Measurements from ENCODE around the gene ALG12. TPM values are rescaled to one million over a fixed set of nuclear protein-coding genes. Genes with fewer than 3 reads are reported as not detected.

Gene ALG12
- 9.9 TPM for total RNA-seq

GRCh38 chr22:49917974-49918910 is at the start of gene ALG12, which contains the start of gene CRELD2:
Gene ALG12, minus strand, starts transcription at chr22:49918438. Its CDS starts 4,673 bp downstream, at chr22:49913765.
Gene CRELD2, plus strand, starts transcription at chr22:49918634. Its CDS starts 136 bp downstream, at chr22:49918770.
- H3K4me3 ChIP-seq (ENCODE audit: low read length in 3 of 3), result peak within 1 kb of the TSS; percentile 67 to 83 (median 83)
- no peaks in the 10 kb centered on the region for H3K27me3 ChIP-seq (ENCODE audit: control insufficient read depth in 3 of 3, insufficient read depth in 3 of 3, low read length in 3 of 3)
- H3K36me3 ChIP-seq (ENCODE audit: control insufficient read depth in 3 of 3, insufficient read depth in 3 of 3, low read length in 3 of 3), result peaks cover 18 to 26% (median 22%) of the 10 kb centered on the region in 3 donors
- peaks cover 10 to 18% (median 11%) of the 10 kb centered on the region in 3 donors for H3K4me1 ChIP-seq (ENCODE audit: control insufficient read depth in 3 of 3, insufficient read depth in 3 of 3, low read length in 3 of 3)
- H3K27ac ChIP-seq (ENCODE audit: low read depth, low read length), result peak within 1 kb of the TSS; percentile 92
- H3K9ac ChIP-seq (ENCODE audit: low read depth in 1 of 3, low read length in 3 of 3), result peak within 1 kb of the TSS; percentile 82 to 96 (median 94)
- no peaks in the 10 kb centered on the region for H3K9me3 ChIP-seq (ENCODE audit: control insufficient read depth in 3 of 3, low read length in 3 of 3)

- Histone ChIP-seq H3K9ac (ENCODE audit: low read depth in 1 of 3, low read length in 3 of 3) (peak overlapping the region; percentile 79 to 85 (median 82)), H3K27ac (ENCODE audit: low read depth, low read length) (peak overlapping the region; percentile 90), H3K4me3 (ENCODE audit: low read length in 3 of 3) (peak overlapping the region; percentile 43 to 76 (median 57)), H3K27me3 (ENCODE audit: control insufficient read depth in 3 of 3, insufficient read depth in 3 of 3, low read length in 3 of 3) (no peaks in the 10 kb centered on the region), H3K36me3 (ENCODE audit: control insufficient read depth in 3 of 3, insufficient read depth in 3 of 3, low read length in 3 of 3) (peaks cover 12 to 18% (median 14%) of the 10 kb centered on the region in 3 donors), H3K4me1 (ENCODE audit: control insufficient read depth in 3 of 3, insufficient read depth in 3 of 3, low read length in 3 of 3) (peaks cover 63 to 87% (median 84%) of the 10 kb centered on the region in 3 donors), H3K9me3 (ENCODE audit: control insufficient read depth in 3 of 3, low read length in 3 of 3) (no peaks in the 10 kb centered on the region)
These were observed 49.5 kb upstream of the ALG12 start for GRCh38 chr22:49967706-49968208.

- Histone ChIP-seq H3K27me3 (ENCODE audit: control insufficient read depth in 3 of 3, insufficient read depth in 3 of 3, low read length in 3 of 3) (no peaks in the 10 kb centered on the region), H3K9me3 (ENCODE audit: control insufficient read depth in 3 of 3, low read length in 3 of 3) (no peaks in the 10 kb centered on the region), H3K9ac (ENCODE audit: low read depth in 1 of 3, low read length in 3 of 3) (peak overlapping the region; percentile 79 to 85 (median 82)), H3K27ac (ENCODE audit: low read depth, low read length) (peak overlapping the region; percentile 90), H3K36me3 (ENCODE audit: control insufficient read depth in 3 of 3, insufficient read depth in 3 of 3, low read length in 3 of 3) (peaks cover 15 to 20% (median 16%) of the 10 kb centered on the region in 3 donors), H3K4me1 (ENCODE audit: control insufficient read depth in 3 of 3, insufficient read depth in 3 of 3, low read length in 3 of 3) (peaks cover 65 to 88% (median 87%) of the 10 kb centered on the region in 3 donors), H3K4me3 (ENCODE audit: low read length in 3 of 3) (peak overlapping the region; percentile 43 to 76 (median 57))
These were observed 48.8 kb upstream of the ALG12 start for GRCh38 chr22:49966774-49967705.

GRCh38 chr22:49966041-49966773 is 48.0 kb upstream of the ALG12 start:
- Histone ChIP-seq H3K9me3 (ENCODE audit: control insufficient read depth in 3 of 3, low read length in 3 of 3) (no peaks in the 10 kb centered on the region), H3K4me1 (ENCODE audit: control insufficient read depth in 3 of 3, insufficient read depth in 3 of 3, low read length in 3 of 3) (peaks cover 65 to 88% (median 80%) of the 10 kb centered on the region in 3 donors), H3K9ac (ENCODE audit: low read depth in 1 of 3, low read length in 3 of 3) (peak overlapping the region; percentile 79 to 85 (median 82)), H3K36me3 (ENCODE audit: control insufficient read depth in 3 of 3, insufficient read depth in 3 of 3, low read length in 3 of 3) (peaks cover 16 to 22% (median 20%) of the 10 kb centered on the region in 3 donors), H3K4me3 (ENCODE audit: low read length in 3 of 3) (peak overlapping the region in 2 of 3 donors; percentile 29 to 57), H3K27me3 (ENCODE audit: control insufficient read depth in 3 of 3, insufficient read depth in 3 of 3, low read length in 3 of 3) (no peaks in the 10 kb centered on the region), H3K27ac (ENCODE audit: low read depth, low read length) (peak overlapping the region; percentile 90)

- H3K27me3 ChIP-seq (ENCODE audit: control insufficient read depth in 3 of 3, insufficient read depth in 3 of 3, low read length in 3 of 3), result no peaks in the 10 kb centered on the region
- peak overlapping the region; percentile 90 for H3K27ac ChIP-seq (ENCODE audit: low read depth, low read length)
- peak overlapping the region in 1 of 3 donors; percentile 24 for H3K4me3 ChIP-seq (ENCODE audit: low read length in 3 of 3)
- peak overlapping the region in 2 of 3 donors; percentile 32 to 94 for H3K9ac ChIP-seq (ENCODE audit: low read depth in 1 of 3, low read length in 3 of 3)
- H3K9me3 ChIP-seq (ENCODE audit: control insufficient read depth in 3 of 3, low read length in 3 of 3), result no peaks in the 10 kb centered on the region
- H3K4me1 ChIP-seq (ENCODE audit: control insufficient read depth in 3 of 3, insufficient read depth in 3 of 3, low read length in 3 of 3), result peaks cover 56 to 81% (median 73%) of the 10 kb centered on the region in 3 donors
- peaks cover 16 to 22% (median 20%) of the 10 kb centered on the region in 3 donors for H3K36me3 ChIP-seq (ENCODE audit: control insufficient read depth in 3 of 3, insufficient read depth in 3 of 3, low read length in 3 of 3)
These were observed 47.1 kb upstream of the ALG12 start for GRCh38 chr22:49965091-49966040.

- Histone ChIP-seq H3K4me1 (ENCODE audit: control insufficient read depth in 3 of 3, insufficient read depth in 3 of 3, low read length in 3 of 3) (peaks cover 60 to 81% (median 74%) of the 10 kb centered on the region in 3 donors), H3K9ac (ENCODE audit: low read depth in 1 of 3, low read length in 3 of 3) (peak overlapping the region; percentile 57 to 94 (median 88)), H3K4me3 (ENCODE audit: low read length in 3 of 3) (peak overlapping the region; percentile 61 to 86 (median 78))
These were observed 46.2 kb upstream of the ALG12 start for GRCh38 chr22:49964136-49965090.

GRCh38 chr22:49963647-49964026 is 45.4 kb upstream of the ALG12 start:
- Histone ChIP-seq H3K36me3 (ENCODE audit: control insufficient read depth in 3 of 3, insufficient read depth in 3 of 3, low read length in 3 of 3) (peaks cover 16 to 22% (median 20%) of the 10 kb centered on the region in 3 donors), H3K4me3 (ENCODE audit: low read length in 3 of 3) (peak overlapping the region; percentile 61 to 86 (median 78)), H3K27me3 (ENCODE audit: control insufficient read depth in 3 of 3, insufficient read depth in 3 of 3, low read length in 3 of 3) (no peaks in the 10 kb centered on the region), H3K9me3 (ENCODE audit: control insufficient read depth in 3 of 3, low read length in 3 of 3) (no peaks in the 10 kb centered on the region), H3K9ac (ENCODE audit: low read depth in 1 of 3, low read length in 3 of 3) (peak overlapping the region; percentile 57 to 94 (median 88)), H3K4me1 (ENCODE audit: control insufficient read depth in 3 of 3, insufficient read depth in 3 of 3, low read length in 3 of 3) (peaks cover 63 to 81% (median 72%) of the 10 kb centered on the region in 3 donors), H3K27ac (ENCODE audit: low read depth, low read length) (peak overlapping the region; percentile 83)

More at GRCh38 chr22:49964136-49965090, 46.2 kb upstream of the ALG12 start:
- H3K36me3 ChIP-seq (ENCODE audit: control insufficient read depth in 3 of 3, insufficient read depth in 3 of 3, low read length in 3 of 3), result peaks cover 16 to 22% (median 20%) of the 10 kb centered on the region in 3 donors
- H3K9me3 ChIP-seq (ENCODE audit: control insufficient read depth in 3 of 3, low read length in 3 of 3), result no peaks in the 10 kb centered on the region
- peak overlapping the region; percentile 83 for H3K27ac ChIP-seq (ENCODE audit: low read depth, low read length)
- H3K27me3 ChIP-seq (ENCODE audit: control insufficient read depth in 3 of 3, insufficient read depth in 3 of 3, low read length in 3 of 3), result no peaks in the 10 kb centered on the region
